ENCODE data around the gene MFN2. TPM values are rescaled to one million over a fixed set of nuclear protein-coding genes. Genes with fewer than 3 reads are reported as not detected.
"Not testable (repeated sequence)": the region's sequence is repeated elsewhere in the genome, so short reads cannot be mapped to it uniquely, and the experiment has no call there.

Gene MFN2
- total RNA-seq, 1 experiment from 2014 or later, result 85.8 TPM

DNA sequence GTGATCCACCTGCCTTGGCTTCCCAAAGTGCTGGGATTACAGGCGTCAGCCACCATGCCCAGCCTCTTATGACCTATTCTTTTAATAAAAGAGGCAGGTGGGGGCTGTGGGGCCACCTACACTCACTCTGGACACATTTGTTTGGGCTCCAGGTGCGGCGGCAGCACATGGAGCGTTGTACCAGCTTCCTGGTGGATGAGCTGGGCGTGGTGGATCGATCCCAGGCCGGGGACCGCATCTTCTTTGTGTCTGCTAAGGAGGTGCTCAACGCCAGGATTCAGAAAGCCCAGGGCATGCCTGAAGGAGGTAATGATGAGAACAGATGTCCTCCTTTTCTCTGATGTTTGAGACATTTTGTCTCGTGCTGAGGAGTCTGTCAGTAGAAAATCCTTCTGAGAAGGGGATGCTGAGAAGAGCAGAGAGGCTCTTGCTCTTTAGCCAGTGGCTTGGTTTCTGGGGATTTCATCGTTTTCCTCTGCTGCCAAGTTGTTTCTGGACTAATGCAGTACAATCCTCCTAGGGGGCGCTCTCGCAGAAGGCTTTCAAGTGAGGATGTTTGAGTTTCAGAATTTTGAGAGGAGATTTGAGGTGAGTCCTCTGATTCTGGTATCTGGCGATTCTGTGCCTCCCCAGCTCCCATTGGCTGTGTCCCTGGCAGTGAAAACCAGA is 21.1 kb downstream of the MFN2 start:
- peaks cover 55% of the 10 kb centered on the region for H3K36me3 ChIP-seq (replicated peaks; ENCODE audit: control insufficient read depth, insufficient read depth, low read length)
- peak; percentile 83 for DNase-seq
- no peaks in the 10 kb centered on the region for H3K27me3 ChIP-seq (ENCODE audit: control insufficient read depth, insufficient read depth, low read length)
- no peak overlapping the region for H3K4me3 ChIP-seq (ENCODE audit: insufficient read depth, low read depth, low read length)

DNA sequence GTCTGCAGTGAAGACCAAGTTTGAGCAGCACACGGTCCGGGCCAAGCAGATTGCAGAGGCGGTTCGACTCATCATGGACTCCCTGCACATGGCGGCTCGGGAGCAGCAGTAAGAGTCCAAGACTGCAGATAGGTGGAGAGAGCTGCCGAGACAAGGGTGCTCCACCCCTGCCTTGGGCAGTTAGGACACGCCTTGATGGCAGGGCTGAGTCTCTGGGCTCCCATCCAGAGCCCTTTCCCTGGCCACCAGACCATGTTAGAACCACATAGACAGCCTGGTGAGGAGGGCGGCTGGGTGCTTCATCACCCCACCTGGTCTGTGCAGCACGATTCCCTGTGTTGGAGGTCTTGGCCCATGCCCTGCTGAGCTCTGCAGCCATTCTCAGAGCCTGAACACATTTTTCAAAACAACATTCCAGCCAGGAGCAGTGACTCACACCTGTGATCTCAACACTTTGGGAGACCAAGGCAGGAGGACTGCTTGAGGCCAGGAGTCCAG is 21.8 kb downstream of the MFN2 start:
- H3K4me3 ChIP-seq (ENCODE audit: insufficient read depth, low read depth, low read length), result no peak overlapping the region
- DNase-seq, result no peak
- peaks cover 61% of the 10 kb centered on the region for H3K36me3 ChIP-seq (replicated peaks; ENCODE audit: control insufficient read depth, insufficient read depth, low read length)
- H3K27me3 ChIP-seq (ENCODE audit: control insufficient read depth, insufficient read depth, low read length), result no peaks in the 10 kb centered on the region

DNA sequence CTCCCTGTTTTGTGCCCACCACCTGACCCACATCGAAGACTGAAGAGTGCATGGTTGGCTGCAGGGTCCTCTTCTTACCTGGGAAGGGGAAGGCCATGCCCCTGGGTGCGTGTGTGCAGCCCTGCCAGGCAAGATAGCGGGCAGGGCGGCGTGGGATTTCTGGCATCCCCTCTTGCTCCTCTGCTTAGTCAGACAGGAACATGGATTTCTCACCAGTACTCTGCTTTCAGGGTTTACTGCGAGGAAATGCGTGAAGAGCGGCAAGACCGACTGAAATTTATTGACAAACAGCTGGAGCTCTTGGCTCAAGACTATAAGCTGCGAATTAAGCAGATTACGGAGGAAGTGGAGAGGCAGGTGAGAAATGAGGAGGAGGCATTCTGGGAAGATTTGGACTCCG is 23.5 kb downstream of the MFN2 start:
- no peak for DNase-seq
- H3K4me3 ChIP-seq (ENCODE audit: insufficient read depth, low read depth, low read length), result no peak overlapping the region
- no peaks in the 10 kb centered on the region for H3K27me3 ChIP-seq (ENCODE audit: control insufficient read depth, insufficient read depth, low read length)
- peaks cover 58% of the 10 kb centered on the region for H3K36me3 ChIP-seq (replicated peaks; ENCODE audit: control insufficient read depth, insufficient read depth, low read length)

DNA sequence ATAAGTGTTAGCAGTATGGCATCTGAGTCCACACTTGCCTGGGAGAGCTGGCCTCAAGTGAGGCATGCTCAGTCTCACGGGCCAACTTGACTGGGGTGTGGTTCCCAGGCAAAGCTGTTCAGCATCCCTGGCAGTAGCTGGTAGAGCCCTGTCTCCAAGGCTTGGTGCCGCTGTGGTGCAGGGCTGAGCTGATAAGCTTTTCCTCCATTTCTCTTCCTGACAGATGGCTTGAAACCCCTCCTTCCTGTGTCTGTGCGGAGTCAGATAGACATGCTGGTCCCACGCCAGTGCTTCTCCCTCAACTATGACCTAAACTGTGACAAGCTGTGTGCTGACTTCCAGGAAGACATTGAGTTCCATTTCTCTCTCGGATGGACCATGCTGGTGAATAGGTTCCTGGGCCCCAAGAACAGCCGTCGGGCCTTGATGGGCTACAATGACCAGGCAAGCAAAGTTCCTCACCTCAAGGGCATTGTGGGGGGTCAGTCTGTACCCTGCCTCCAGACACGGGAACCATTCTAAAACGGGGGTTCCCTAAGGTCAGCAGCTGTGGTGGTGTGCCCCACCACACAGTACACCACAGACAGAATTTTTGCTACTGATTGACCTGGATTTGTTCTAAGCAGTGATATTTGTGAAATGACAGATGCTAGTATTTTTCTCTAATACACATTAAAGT is 25.4 kb downstream of the MFN2 start:
- Histone ChIP-seq H3K4me3 (ENCODE audit: insufficient read depth, low read depth, low read length) (no peak overlapping the region), H3K36me3 (replicated peaks; ENCODE audit: control insufficient read depth, insufficient read depth, low read length) (peaks cover 60% of the 10 kb centered on the region), H3K27me3 (ENCODE audit: control insufficient read depth, insufficient read depth, low read length) (no peaks in the 10 kb centered on the region)
- no peak for DNase-seq

DNA sequence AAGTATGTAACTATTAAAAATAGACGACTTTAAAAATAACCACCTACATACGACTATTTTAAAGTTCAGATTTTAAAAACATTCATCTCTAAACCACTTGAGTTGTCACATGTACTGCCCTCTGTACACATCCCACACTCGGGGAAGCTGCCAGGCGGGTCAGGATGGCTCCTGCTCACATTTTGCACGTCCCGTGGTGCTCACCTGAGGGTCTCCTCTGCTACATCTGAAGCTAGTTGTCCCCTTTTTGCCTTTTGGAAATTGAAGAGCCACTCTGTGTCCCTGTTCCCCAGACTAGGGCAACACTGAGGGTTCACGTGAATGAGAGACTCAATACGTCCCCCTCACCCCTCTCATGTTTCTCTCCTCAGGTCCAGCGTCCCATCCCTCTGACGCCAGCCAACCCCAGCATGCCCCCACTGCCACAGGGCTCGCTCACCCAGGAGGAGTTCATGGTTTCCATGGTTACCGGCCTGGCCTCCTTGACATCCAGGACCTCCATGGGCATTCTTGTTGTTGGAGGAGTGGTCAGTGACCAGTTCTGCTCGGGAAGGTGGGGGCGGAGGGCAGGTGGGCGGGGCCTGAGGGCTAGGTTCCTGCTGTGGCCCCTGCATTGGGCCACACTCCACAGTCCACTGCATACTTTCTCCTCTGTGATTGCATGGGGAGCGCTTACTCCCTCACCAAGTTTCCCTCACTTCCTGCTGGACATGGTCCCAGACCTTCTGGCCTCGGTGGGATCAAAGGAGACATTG is 26.1 kb downstream of the MFN2 start:
- DNase-seq, result peak; percentile 56
- no peaks in the 10 kb centered on the region for H3K27me3 ChIP-seq (ENCODE audit: control insufficient read depth, insufficient read depth, low read length)
- no peak overlapping the region for H3K4me3 ChIP-seq (ENCODE audit: insufficient read depth, low read depth, low read length)
- H3K36me3 ChIP-seq (replicated peaks; ENCODE audit: control insufficient read depth, insufficient read depth, low read length), result peaks cover 63% of the 10 kb centered on the region

DNA sequence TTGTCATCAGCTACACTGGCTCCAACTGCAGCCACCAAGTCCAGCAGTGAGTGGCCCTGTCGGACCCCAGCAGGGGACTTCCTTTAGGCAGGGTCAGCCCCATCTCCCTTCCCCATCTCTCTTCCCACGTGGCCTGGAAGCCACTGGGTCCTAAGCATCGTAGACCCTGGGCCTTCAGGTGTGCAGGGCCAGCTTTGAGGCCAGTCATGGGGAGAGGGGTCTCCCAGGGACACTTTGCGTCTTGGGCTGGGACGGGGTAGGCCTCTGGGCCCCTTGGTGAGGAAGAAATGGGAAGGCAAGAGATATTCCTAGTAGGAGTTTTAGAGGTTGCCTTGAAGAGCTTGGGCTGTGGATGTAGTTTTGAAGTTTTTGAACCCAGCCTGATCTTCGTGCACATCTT is 27.0 kb downstream of the MFN2 start:
- Histone ChIP-seq H3K4me3 (ENCODE audit: insufficient read depth, low read depth, low read length) (no peak overlapping the region), H3K27me3 (ENCODE audit: control insufficient read depth, insufficient read depth, low read length) (no peaks in the 10 kb centered on the region), H3K36me3 (replicated peaks; ENCODE audit: control insufficient read depth, insufficient read depth, low read length) (peaks cover 65% of the 10 kb centered on the region)
- DNase-seq, result no peak

DNA sequence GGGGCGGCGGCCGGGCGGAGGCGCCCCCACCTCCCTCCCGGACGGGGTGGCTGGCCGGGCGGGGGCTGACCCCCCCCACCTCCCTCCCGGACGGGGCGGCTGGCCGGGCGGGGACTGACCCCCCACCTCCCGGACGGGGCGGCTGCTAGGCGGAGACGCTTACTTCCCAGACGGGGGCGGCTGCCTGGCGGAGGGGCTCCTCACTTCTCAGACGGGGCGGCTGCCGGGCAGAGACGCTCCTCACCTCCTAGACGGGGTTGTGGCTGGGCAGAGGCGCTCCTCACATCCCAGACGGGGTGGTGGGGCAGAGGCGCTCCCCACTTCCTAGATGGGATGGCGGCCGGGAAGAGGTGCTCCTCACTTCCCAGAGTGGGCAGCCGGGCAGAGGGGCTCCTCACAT is 28.1 kb downstream of the MFN2 start:
- DNase-seq; H3K4me3 ChIP-seq (ENCODE audit: insufficient read depth, low read depth, low read length); H3K27me3 ChIP-seq (ENCODE audit: control insufficient read depth, insufficient read depth, low read length): not testable (repeated sequence)
- H3K36me3 ChIP-seq (replicated peaks; ENCODE audit: control insufficient read depth, insufficient read depth, low read length), result peaks cover 62% of the 10 kb centered on the region

DNA sequence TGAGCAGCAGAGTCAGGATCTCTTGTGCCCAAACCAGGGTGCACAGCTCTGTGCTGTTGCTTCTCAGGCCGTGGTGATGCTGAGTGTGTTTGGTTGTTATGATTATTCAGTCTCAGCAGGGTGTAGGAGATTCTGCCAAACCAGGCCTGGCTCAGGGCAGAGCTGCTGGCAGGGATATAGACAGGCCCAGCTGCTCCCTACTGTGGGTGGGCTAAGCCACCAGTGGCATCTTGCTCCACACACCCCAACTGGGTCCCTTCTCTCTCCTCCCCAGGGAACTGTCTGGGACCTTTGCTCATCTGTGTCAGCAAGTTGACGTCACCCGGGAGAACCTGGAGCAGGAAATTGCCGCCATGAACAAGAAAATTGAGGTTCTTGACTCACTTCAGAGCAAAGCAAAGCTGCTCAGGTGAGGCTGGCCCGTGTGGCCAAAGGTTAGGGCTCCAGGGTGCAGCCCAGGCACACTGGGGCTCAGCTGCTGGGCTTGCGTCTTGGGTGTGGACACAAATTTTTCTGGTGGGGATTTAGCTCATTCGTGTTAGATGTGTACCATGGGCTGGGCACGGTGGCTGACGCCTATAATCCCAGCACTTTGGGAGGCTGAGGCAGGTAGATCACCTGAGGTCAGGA is 29.2 kb downstream of the MFN2 start:
- Histone ChIP-seq H3K4me3 (ENCODE audit: insufficient read depth, low read depth, low read length) (no peak overlapping the region), H3K36me3 (replicated peaks; ENCODE audit: control insufficient read depth, insufficient read depth, low read length) (peaks cover 54% of the 10 kb centered on the region)
- DNase-seq, result no peak

DNA sequence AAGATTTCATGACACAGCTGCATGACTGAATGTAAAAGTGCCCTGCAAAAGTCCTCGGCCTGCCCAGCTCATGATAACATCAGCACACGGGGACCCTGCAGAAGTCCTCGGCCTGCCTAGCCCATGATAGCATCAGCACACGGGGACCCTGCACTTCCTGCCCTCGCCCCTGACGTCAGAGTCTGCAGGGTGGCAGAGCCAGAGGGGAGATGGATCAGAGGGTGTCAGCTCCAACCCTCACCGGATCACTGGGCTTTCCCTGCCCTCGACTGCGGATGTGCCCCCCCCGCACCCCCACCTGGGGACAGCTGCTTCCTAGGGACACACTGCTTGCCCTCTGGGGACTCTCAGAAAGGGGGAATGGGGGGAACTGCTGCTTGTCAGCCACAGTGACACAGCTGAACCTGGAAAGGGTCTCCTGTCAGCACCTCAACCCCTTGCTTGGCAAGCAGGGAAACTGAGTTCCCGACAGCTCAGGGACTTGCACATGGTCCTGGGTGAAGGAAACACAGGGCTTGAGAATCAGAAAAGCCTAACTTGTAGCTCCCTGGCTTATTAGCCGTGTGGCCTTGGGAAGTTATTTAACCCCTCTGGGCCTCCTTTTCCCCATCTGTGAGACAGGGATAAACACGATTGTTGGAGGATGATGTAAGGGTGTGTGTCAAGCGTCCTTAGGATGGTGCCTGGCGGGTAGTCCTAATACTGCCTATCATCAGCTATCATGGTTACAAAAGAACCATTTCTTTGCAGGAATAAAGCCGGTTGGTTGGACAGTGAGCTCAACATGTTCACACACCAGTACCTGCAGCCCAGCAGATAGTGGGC is 30.7 kb downstream of the MFN2 start:
- peaks cover 41% of the 10 kb centered on the region for H3K36me3 ChIP-seq (replicated peaks; ENCODE audit: control insufficient read depth, insufficient read depth, low read length)
- no peak overlapping the region for H3K4me3 ChIP-seq (ENCODE audit: insufficient read depth, low read depth, low read length)
- no peak for DNase-seq
- no peaks in the 10 kb centered on the region for H3K27me3 ChIP-seq (ENCODE audit: control insufficient read depth, insufficient read depth, low read length)

More for the DNA sequence above, 29.2 kb downstream of the MFN2 start:
- H3K27me3 ChIP-seq (ENCODE audit: control insufficient read depth, insufficient read depth, low read length), result no peaks in the 10 kb centered on the region

DNA sequence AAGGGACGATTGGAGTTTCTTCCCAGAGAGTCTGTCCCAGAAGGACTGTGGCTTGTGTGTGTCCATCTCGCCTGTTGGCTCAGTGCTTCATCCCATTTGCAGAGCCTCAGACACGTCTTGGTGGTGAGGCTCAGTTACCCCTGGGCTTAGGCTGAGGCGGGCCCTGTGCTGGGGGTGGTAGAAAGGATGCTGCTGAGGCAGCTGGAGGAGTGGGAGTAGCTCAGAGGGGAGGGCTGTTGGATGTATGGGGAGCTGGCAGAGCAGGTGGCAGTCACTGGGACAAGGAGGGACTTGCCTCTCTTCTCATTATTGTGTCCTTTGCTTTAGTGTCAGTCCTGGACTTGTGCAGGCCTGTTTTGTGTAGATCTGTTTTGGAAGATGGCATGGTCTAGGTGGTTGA is 31.8 kb downstream of the MFN2 start:
- Histone ChIP-seq H3K4me3 (ENCODE audit: insufficient read depth, low read depth, low read length) (no peak overlapping the region), H3K36me3 (replicated peaks; ENCODE audit: control insufficient read depth, insufficient read depth, low read length) (peaks cover 31% of the 10 kb centered on the region), H3K27me3 (ENCODE audit: control insufficient read depth, insufficient read depth, low read length) (no peaks in the 10 kb centered on the region)
- no peak for DNase-seq

DNA sequence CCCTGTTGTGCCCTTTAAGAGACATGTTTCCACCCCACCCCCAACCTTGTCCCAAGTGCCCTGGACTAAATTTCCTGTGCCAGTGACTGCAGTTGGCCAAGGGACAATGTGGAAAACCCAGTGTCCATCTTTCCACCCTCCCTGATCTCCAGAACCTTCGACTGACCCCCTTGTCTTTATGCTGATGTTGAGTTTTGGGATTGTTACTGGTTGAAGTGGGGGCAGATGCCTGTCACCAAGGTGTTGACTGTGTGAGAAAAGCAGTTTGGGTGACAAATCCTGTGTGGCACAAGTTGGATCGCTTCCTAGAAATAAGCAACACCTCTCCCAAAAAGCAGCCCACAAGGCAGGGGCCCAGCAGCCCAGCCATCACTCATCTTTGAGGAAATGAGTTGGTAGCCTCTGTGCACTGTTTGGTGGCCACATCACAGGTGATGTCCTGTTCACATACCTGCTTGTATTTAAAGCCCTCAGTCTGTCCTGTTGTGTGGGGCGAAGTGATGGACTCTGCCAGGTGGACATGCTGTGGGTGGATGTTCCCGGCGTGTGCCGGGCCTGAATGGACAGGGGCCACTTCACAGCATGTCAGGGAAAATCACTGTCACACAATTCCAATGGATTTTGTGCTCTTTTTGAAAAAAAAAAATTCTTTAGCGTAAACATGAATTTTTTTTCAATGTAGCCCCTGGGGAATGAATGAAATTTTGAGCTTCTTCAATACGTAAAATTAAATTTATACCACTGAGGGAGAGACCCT is 32.5 kb downstream of the MFN2 start:
- Histone ChIP-seq H3K36me3 (replicated peaks; ENCODE audit: control insufficient read depth, insufficient read depth, low read length) (peaks cover 26% of the 10 kb centered on the region), H3K27me3 (ENCODE audit: control insufficient read depth, insufficient read depth, low read length) (no peaks in the 10 kb centered on the region)

DNA sequence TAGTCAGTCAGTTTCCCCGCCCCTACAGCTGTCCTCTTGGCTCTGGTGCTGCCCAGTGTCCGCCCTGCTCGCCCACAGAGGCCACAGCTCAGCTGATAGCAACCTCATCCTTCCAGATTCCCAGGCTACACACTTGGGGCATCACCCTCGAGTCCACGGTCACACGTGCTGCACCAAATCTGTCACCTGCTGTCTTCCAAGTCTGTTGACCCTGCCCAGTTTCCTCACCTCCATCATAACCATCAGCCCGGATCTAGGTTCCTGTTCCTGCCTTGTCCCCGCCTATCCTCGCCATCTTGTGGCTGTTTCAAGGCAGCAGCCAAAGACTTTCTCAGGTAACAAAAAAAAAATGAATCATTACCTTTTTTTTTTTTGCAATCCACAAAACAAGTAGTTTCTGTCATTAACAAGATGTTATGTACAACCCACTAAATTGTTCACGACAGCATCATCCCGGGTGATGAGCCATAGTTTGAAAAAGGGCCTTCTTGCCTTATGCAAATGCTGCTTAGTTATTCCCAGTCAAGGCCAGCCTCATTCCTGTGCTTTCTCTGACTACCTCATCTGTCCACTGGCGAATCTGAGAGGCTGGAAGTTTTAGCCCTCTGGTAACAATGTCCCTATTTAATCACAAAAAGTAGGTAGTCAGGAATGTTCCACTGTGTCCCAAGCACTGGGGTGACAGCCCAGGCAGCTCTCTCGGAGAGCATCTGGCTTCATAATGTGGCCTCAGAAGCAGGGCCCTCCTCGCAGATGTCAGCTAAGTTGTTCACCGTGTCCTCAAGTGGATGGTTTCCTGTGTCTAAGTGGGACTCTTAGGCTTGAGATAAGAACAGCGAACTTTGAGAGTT is 34.1 kb downstream of the MFN2 start:
- Histone ChIP-seq H3K36me3 (replicated peaks; ENCODE audit: control insufficient read depth, insufficient read depth, low read length) (peaks cover 23% of the 10 kb centered on the region), H3K27me3 (ENCODE audit: control insufficient read depth, insufficient read depth, low read length) (no peaks in the 10 kb centered on the region), H3K4me3 (ENCODE audit: insufficient read depth, low read depth, low read length) (no peak overlapping the region)
- DNase-seq, result peak; percentile 81

More for the DNA sequence above, 32.5 kb downstream of the MFN2 start:
- DNase-seq, result no peak
- H3K4me3 ChIP-seq (ENCODE audit: insufficient read depth, low read depth, low read length), result no peak overlapping the region
